HCT116 (cell line): ENCODE results near the gene CFAP97D2. TPM values are rescaled to one million over a fixed set of nuclear protein-coding genes. Genes with fewer than 3 reads are reported as not detected.

Source experiments
- ATAC-seq: fragments of 200-7000 bp; cut with Tn5 transposase; 2 replicates; pipeline ENCODE4 v1.9.1; 2020; ENCODE audit warnings: mild to moderate bottlenecking, moderate library complexity
- BruUV-seq: library from RNA; stranded (reverse); fragments of 400-500 nt; replicated peaks from 2 replicates; lab custom pipeline; 2021; lab: Mats Ljungman, UMichigan
- CTCF ChIA-PET: fragments of 300-600 bp; sonication (Branson Sonifier 250); formaldehyde crosslinking; loops from one replicate; lab custom pipeline; 2021; ENCODE audit warnings: antibody characterized with exemption; lab: Charles Lee
- POLR2A ChIA-PET: fragments of 300-600, 350-600 bp; sonication (Branson Sonifier 250); formaldehyde crosslinking; loops from one replicate; lab custom pipeline; 2021; ENCODE audit warnings: antibody characterized with exemption; lab: Charles Lee
- RAD21 ChIA-PET, 2 experiments: fragments of 300-600 bp; sonication (Branson Sonifier 250); formaldehyde crosslinking; loops; one replicate each; lab custom pipeline; 2023; ENCODE audit warnings: low total read pairs in 2 of 2; ENCODE audit not compliant: uncharacterized antibody in 2 of 2, unreplicated experiment in 2 of 2, low non-redundant PET in 1 of 2; lab: Charles Lee
- DNase-seq: peaks from one replicate; pipeline ENCODE4 v3.0.0-alpha.2; 2010; ENCODE audit warnings: low read depth, low spot score
- H2AFZ ChIP-seq: fragments of 200-600 bp; shearing (Covaris generic), sonication (generic); 2 replicates; pipeline ENCODE4 v1.6.1; 2017; ENCODE audit warnings: low read depth, mixed run types, mixed read lengths, antibody characterized with exemption, low read length; ENCODE audit not compliant: poor library complexity, severe bottlenecking
- H3K27ac ChIP-seq: 2 replicates; pipeline ENCODE4 v1.5.1; 2012; ENCODE audit warnings: low read depth, low read length
- H3K27me3 ChIP-seq: fragments of 200-600 bp; sonication (generic); 2 replicates; pipeline ENCODE4 v1.6.1; 2016; ENCODE audit warnings: mixed run types, low read length, mixed read lengths; ENCODE audit not compliant: insufficient read depth
- H3K36me3 ChIP-seq, 2 experiments: fragments of 200-500 bp in 1 of 2; fragments of 200-600 bp in 1 of 2; sonication (Bioruptor generic) in 1 of 2; sonication (generic) in 1 of 2; 2 replicates each; pipeline versions ENCODE4 v1.5.1 to v1.6.1; 2014 to 2016; ENCODE audit warnings: low read length in 2 of 2, inconsistent platforms in 1 of 2, mixed read lengths in 1 of 2, mixed run types in 1 of 2; ENCODE audit not compliant: insufficient read depth in 2 of 2, control insufficient read depth in 1 of 2
- H3K4me1 ChIP-seq, 2 experiments: fragments of 200-600 bp in 1 of 2; sonication (generic) in 1 of 2; 2 replicates each; pipeline versions ENCODE4 v1.5.1 to v1.6.1; 2012 to 2017; ENCODE audit warnings: low read length in 2 of 2, inconsistent platforms in 1 of 2, mild to moderate bottlenecking in 1 of 2, mixed read lengths in 1 of 2, mixed run types in 1 of 2, moderate library complexity in 1 of 2; ENCODE audit not compliant: insufficient read depth in 2 of 2, control insufficient read depth in 1 of 2
- H3K4me2 ChIP-seq: fragments of 200-600 bp; sonication (generic); 2 replicates; pipeline ENCODE4 v1.6.1; 2017; ENCODE audit warnings: mixed run types, low read length, mixed read lengths
- H3K4me3 ChIP-seq, 2 experiments: fragments of 200-600 bp in 1 of 2; sonication (generic) in 1 of 2; replicated peaks in 1 of 2; 2 replicates each; pipeline ENCODE4 v1.5.1; 2011 to 2016; ENCODE audit warnings: low read length in 2 of 2, control low read depth in 1 of 2, low read depth in 1 of 2, mild to moderate bottlenecking in 1 of 2, mixed read lengths in 1 of 2, mixed run types in 1 of 2
- H3K79me2 ChIP-seq: fragments of 200-600 bp; sonication (generic); 2 replicates; pipeline ENCODE4 v1.6.1; 2017; ENCODE audit warnings: mild to moderate bottlenecking, mixed run types, low read length, moderate library complexity, mixed read lengths; ENCODE audit not compliant: insufficient read depth
- H3K9ac ChIP-seq: fragments of 200-600 bp; sonication (generic); 2 replicates; pipeline ENCODE4 v1.6.1; 2016; ENCODE audit warnings: low read length, mixed read lengths
- H3K9me2 ChIP-seq: fragments of 200-600 bp; sonication (generic), shearing (Covaris generic); 2 replicates; pipeline ENCODE4 v1.6.1; 2017; ENCODE audit warnings: mixed run types, mild to moderate bottlenecking, moderate library complexity; ENCODE audit not compliant: insufficient read depth
- H3K9me3 ChIP-seq, 2 experiments: fragments of 200-500 bp in 1 of 2; fragments of 200-600 bp in 1 of 2; sonication (Bioruptor generic) in 1 of 2; sonication (generic) in 1 of 2; 2 replicates each; pipeline ENCODE4 v1.6.1; 2014 to 2017; ENCODE audit warnings: low read length in 2 of 2, mixed read lengths in 2 of 2, inconsistent platforms in 1 of 2, low read depth in 1 of 2, mild to moderate bottlenecking in 1 of 2, mixed run types in 1 of 2, moderate library complexity in 1 of 2; ENCODE audit not compliant: control insufficient read depth in 1 of 2, insufficient read depth in 1 of 2
- H4K20me1 ChIP-seq: fragments of 200-600 bp; sonication (generic), shearing (Covaris generic); 2 replicates; pipeline ENCODE4 v1.6.1; 2017; ENCODE audit warnings: mixed run types, mild to moderate bottlenecking, moderate library complexity; ENCODE audit not compliant: insufficient read depth
- CEBPB ChIP-seq: IDR thresholded peaks from 2 replicates; pipeline ENCODE4 v1.6.1; 2012; ENCODE audit warnings: low read depth
- EZH2 ChIP-seq: fragments of 200-600 bp; sonication (generic); IDR thresholded peaks from 2 replicates; pipeline ENCODE4 v1.6.1; 2017; ENCODE audit warnings: antibody characterized with exemption, mixed run types
- POLR2AphosphoS5 ChIP-seq: IDR thresholded peaks from 2 replicates; pipeline ENCODE4 v1.6.1; 2011; ENCODE audit warnings: mild to moderate bottlenecking, low read depth, low read length, moderate library complexity
- RAD21 ChIP-seq: IDR thresholded peaks from 2 replicates; pipeline ENCODE4 v1.6.1; 2012; ENCODE audit warnings: low read depth, mild to moderate bottlenecking
- SP1 ChIP-seq: IDR thresholded peaks from 2 replicates; pipeline ENCODE4 v1.6.1; 2012; ENCODE audit warnings: low read depth
- ZFX ChIP-seq: fragments of 450-650 bp; IDR thresholded peaks from 2 replicates; pipeline ENCODE4 v1.6.1; 2017
- intact Hi-C: fragments of 100-400 bp; cut with micrococcal nuclease; formaldehyde crosslinking; loops from 2 replicates; pipeline ENCODE4 v1.10.0; 2022
- total RNA-seq: library from RNA; stranded (reverse); gene quantifications from one replicate; pipeline ENCODE4 v1.2.1, GENCODE V29; 2021; ENCODE audit not compliant: unreplicated experiment
- TF ChIP-seq, protein P1 (sequence below): IDR thresholded peaks from 2 replicates; pipeline ENCODE4 v1.6.1; 2012
- TF ChIP-seq, protein P2 (sequence below): IDR thresholded peaks from 2 replicates; pipeline ENCODE4 v1.6.1; 2012; ENCODE audit warnings: low read depth

The CFAP97D2 gene
- total RNA-seq, 1 experiment from 2014 or later = not detected

GRCh38 chr13:114145256-114145655 lies 33.8 kb upstream of the CFAP97D2 start:
- POLR2A ChIA-PET = no interaction called here
- TF ChIP-seq, protein P1, sequence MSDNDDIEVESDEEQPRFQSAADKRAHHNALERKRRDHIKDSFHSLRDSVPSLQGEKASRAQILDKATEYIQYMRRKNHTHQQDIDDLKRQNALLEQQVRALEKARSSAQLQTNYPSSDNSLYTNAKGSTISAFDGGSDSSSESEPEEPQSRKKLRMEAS = no peak
- TF ChIP-seq, protein P2, sequence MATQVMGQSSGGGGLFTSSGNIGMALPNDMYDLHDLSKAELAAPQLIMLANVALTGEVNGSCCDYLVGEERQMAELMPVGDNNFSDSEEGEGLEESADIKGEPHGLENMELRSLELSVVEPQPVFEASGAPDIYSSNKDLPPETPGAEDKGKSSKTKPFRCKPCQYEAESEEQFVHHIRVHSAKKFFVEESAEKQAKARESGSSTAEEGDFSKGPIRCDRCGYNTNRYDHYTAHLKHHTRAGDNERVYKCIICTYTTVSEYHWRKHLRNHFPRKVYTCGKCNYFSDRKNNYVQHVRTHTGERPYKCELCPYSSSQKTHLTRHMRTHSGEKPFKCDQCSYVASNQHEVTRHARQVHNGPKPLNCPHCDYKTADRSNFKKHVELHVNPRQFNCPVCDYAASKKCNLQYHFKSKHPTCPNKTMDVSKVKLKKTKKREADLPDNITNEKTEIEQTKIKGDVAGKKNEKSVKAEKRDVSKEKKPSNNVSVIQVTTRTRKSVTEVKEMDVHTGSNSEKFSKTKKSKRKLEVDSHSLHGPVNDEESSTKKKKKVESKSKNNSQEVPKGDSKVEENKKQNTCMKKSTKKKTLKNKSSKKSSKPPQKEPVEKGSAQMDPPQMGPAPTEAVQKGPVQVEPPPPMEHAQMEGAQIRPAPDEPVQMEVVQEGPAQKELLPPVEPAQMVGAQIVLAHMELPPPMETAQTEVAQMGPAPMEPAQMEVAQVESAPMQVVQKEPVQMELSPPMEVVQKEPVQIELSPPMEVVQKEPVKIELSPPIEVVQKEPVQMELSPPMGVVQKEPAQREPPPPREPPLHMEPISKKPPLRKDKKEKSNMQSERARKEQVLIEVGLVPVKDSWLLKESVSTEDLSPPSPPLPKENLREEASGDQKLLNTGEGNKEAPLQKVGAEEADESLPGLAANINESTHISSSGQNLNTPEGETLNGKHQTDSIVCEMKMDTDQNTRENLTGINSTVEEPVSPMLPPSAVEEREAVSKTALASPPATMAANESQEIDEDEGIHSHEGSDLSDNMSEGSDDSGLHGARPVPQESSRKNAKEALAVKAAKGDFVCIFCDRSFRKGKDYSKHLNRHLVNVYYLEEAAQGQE = no peak
- Histone ChIP-seq H3K27ac (no peak overlapping the region), H3K4me3 (no peak overlapping the region), H3K4me1 (peaks cover 4 to 10% of the 10 kb centered on the region in 2 experiments; a peak in 3 of 4 replicates), H3K79me2 (no peaks in the 10 kb centered on the region), H2AFZ (no peak overlapping the region), H3K9me2 (no peaks in the 10 kb centered on the region), H3K9me3 (no peaks in the 10 kb centered on the region), H3K4me2 (no peak overlapping the region), H3K27me3 (no peaks in the 10 kb centered on the region), H3K9ac (no peak overlapping the region), H3K36me3 (no peaks in the 10 kb centered on the region), H4K20me1 (no peaks in the 10 kb centered on the region)
- DNase-seq (no peak), ATAC-seq (no peak)
- no TSS peak for BruUV-seq
- CTCF ChIA-PET = no interaction called here
- RAD21 ChIA-PET = no interaction called here
- intact Hi-C loops = loop anchor here (10.0 kb wide), 1 partner anchor 190 kb away; no protein-coding TSS in a partner anchor

GRCh38 chr13:114145722-114146121 lies 33.3 kb upstream of the CFAP97D2 start:
- Histone ChIP-seq H3K9me3 (no peaks in the 10 kb centered on the region), H3K27ac (no peak overlapping the region), H3K79me2 (no peaks in the 10 kb centered on the region), H3K27me3 (no peaks in the 10 kb centered on the region), H3K9ac (no peak overlapping the region), H3K4me1 (peaks cover 4 to 12% of the 10 kb centered on the region in 2 experiments; a peak in 3 of 4 replicates), H3K9me2 (no peaks in the 10 kb centered on the region), H3K36me3 (no peaks in the 10 kb centered on the region), H4K20me1 (no peaks in the 10 kb centered on the region), H3K4me3 (no peak overlapping the region), H3K4me2 (no peak overlapping the region), H2AFZ (no peak overlapping the region)
- CTCF ChIA-PET = no interaction called here
- DNase-seq = no peak
- intact Hi-C loops = loop anchor here (10.0 kb wide), 1 partner anchor 191 kb away; no protein-coding TSS in a partner anchor
- no TSS peak for BruUV-seq
- POLR2A ChIA-PET = no interaction called here
- no peak for TF ChIP-seq ZFX
- no peak for TF ChIP-seq EZH2
- no peak for TF ChIP-seq POLR2AphosphoS5
- no peak for TF ChIP-seq SP1
- TF ChIP-seq RAD21 = no peak
- no peak for TF ChIP-seq CEBPB
- ATAC-seq = no peak
- RAD21 ChIA-PET = no interaction called here
